Raji (cell line): ENCODE results near the gene CAPN10.

ENCODE experiments used
- POLR2A ChIP-seq: IDR thresholded peaks from 2 replicates; pipeline ENCODE4 v1.6.1; 2011; ENCODE audit warnings: low read depth, low read length, control low read depth; ENCODE audit not compliant: insufficient read depth

The CAPN10 gene

DNA sequence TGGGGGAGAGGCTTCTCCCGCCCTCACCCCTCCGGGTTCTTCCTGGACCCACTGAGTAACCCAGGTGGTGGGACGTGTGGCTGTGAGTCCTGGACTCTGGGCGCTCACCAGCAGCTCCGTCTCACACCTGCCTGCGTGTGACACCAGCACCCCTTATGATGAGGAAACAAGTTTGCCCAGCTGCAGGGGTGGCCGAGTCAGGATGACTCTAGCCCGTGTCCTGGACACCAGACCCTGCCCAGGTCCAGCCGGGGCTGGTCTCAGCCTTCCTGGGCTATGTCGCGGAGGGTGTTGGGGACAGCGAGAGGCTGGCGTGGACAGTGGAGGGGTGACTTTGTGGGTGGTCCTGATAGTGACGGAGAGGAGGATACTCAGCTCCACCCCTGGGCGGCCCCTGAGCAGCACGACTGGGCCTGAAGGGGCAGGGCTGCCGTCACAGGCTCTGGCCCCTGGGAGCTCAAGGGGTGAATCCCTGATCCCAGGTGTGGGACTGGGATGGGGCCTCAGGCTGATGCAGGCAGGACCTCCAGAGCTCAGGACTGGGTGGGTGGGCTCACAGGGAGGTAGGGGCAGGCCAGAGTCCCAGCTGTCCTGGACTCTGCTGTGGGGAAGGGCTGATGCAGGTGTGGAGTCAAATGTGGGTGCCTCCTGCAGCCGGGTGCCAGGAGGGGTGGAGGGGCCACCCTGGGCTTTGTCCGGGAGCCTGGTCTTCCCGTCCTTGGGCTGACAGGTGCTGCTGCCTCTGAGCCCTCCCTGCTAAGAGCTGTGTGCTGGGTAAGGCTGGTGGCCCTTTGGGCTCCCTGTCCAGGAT, 42.5 kb downstream of the CAPN10 start:
- TF ChIP-seq POLR2A: no peak

- no peak for TF ChIP-seq POLR2A
These were observed 43.1 kb downstream of the CAPN10 start for GRCh38 chr2:240629619-240629967.

DNA sequence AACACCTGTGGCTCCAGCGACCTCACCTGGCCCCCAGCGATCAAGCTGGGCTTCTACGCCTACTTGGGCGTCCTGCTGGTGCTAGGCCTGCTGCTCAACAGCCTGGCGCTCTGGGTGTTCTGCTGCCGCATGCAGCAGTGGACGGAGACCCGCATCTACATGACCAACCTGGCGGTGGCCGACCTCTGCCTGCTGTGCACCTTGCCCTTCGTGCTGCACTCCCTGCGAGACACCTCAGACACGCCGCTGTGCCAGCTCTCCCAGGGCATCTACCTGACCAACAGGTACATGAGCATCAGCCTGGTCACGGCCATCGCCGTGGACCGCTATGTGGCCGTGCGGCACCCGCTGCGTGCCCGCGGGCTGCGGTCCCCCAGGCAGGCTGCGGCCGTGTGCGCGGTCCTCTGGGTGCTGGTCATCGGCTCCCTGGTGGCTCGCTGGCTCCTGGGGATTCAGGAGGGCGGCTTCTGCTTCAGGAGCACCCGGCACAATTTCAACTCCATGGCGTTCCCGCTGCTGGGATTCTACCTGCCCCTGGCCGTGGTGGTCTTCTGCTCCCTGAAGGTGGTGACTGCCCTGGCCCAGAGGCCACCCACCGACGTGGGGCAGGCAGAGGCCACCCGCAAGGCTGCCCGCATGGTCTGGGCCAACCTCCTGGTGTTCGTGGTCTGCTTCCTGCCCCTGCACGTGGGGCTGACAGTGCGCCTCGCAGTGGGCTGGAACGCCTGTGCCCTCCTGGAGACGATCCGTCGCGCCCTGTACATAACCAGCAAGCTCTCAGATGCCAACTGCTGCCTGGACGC, 43.6 kb downstream of the CAPN10 start:
- TF ChIP-seq POLR2A: no peak

DNA sequence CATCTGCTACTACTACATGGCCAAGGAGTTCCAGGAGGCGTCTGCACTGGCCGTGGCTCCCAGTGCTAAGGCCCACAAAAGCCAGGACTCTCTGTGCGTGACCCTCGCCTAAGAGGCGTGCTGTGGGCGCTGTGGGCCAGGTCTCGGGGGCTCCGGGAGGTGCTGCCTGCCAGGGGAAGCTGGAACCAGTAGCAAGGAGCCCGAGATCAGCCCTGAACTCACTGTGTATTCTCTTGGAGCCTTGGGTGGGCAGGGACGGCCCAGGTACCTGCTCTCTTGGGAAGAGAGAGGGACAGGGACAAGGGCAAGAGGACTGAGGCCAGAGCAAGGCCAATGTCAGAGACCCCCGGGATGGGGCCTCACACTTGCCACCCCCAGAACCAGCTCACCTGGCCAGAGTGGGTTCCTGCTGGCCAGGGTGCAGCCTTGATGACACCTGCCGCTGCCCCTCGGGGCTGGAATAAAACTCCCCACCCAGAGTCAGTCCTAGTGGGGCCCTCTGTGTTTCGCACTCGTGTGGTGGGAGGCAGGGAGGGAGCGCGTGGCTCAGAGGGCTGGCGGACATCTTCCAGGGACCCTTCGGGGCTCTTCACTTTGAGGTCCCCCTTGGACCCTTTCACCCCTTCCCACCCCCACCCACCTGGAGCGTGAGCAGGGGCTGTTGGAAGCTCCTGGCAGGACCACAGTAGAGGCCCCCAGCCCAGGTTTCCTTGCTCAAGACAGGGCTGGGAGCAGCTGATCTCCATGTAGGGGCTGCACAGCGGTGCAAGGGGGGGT, 44.4 kb downstream of the CAPN10 start:
- TF ChIP-seq POLR2A: no peak

DNA sequence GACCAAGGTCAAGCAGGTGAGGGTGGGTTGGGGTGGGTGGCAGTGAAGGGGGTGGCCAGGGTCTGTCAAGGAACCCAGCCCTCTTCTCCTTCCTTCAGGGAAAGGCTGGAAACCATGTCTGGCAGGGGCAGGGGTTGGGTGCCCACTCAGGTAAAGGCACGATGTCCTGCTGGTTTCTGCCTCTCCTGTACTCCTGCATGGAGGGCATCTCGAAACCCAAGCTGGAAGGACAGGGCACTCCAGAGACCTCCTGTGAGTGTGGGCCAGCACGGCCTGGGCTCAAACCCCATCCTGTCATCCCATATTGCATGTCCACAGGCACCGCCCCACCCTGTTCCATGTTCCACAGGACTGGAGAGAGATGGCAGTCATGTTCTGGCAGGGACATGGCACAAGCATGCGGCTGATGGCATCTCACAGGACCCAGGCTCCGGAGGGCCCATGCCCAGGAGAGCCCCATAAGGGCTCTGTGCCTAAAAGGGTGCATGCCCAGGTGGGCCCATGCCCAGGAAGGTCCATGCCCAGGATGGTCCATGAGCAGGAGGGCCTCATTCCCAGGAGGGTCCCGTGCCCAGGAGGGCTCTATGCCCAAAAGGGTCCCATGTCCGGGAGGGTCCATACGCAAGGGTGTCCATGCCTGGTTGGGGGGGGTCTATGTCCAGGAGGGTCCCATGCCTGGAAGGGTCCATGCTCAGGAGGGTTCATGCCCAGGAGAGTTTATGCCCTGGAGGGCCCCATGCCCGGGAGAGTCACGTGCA, 45.2 kb downstream of the CAPN10 start:
- TF ChIP-seq POLR2A: no peak

GRCh38 chr2:240632306-240632721, 45.8 kb downstream of the CAPN10 start:
- no peak for TF ChIP-seq POLR2A

GRCh38 chr2:240635121-240635997, 48.8 kb downstream of the CAPN10 start:
- TF ChIP-seq POLR2A: no peak

DNA sequence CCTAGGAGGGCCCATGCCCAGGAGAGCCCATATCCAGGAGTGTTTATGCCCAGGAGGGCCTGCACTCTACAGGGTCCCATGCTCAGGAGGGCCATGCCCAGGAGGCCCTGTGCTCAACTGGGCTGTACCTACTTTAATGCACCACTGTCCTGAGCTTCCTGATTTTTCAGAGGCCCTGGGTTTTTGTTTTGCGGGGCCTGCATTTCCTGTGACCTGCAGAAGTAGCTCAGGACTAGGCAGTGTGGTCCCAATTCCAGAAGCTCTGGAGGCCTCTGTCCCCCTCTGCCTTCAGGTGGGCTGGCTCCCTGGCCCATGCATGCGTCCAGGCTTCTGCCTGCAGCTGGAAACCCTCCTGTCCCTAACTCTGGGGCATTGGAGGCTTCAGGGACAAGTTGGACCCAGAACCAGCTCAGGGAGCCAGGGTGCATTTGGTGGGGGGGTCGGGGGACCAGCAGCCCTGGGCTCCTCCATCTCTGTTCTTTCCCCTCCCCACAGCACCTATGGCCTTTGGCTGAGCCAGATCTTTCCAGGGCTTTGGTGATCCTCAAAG, 49.5 kb downstream of the CAPN10 start:
- TF ChIP-seq POLR2A: no peak

GRCh38 chr2:240636563-240637115, 50.1 kb downstream of the CAPN10 start:
- TF ChIP-seq POLR2A: no peak

- no peak for TF ChIP-seq POLR2A
These were observed 50.8 kb downstream of the CAPN10 start for GRCh38 chr2:240637116-240637900.

GRCh38 chr2:240637901-240638345, 51.4 kb downstream of the CAPN10 start:
- TF ChIP-seq POLR2A: no peak

DNA sequence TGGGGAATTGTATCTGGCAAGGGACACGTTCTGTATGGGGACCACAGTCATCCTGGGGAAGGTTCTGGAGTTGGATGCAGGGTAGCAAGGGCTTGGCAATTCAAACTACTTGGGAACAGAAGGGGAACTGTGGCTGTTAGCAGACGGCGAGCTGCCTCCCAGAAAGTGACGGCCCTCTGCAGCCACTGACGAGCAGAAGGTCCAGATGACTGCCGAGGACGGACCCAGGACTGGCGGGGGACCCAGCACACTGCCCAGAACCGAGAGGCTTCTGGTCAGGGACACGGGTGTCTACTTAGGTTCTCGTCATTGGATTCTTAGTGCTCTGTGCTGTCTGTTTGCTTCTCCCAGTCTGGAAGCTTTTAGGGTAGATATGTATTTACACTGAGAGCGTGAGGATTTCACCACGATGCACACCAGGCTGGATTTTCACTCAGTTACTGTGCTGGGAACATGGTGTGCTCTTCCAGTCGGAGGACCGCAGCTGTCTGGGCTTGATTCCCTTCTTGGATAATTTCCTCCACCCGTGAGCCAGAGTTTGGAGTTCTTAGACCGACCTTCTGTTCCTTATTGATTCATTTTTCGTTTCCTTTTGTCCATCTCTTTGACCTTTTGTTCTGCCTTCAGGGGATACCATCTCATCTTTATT, 52.1 kb downstream of the CAPN10 start:
- TF ChIP-seq POLR2A: no peak

- no peak for TF ChIP-seq POLR2A
These were observed 53.0 kb downstream of the CAPN10 start for GRCh38 chr2:240639566-240639965.
